Activated T-cell treated with anti-CD3 and anti-CD28 coated beads, Interleukin-2, amount 50 U/mL, for 24 hours (primary cell): Measurements from ENCODE around the gene PMEPA1.
"Not testable (repeated sequence)": the region's sequence is repeated elsewhere in the genome, so short reads cannot be mapped to it uniquely, and the experiment has no call there.

Experiments
- DNase-seq: peaks from one replicate; pipeline ENCODE4 v3.0.0-alpha.2; 2020
- H3K27ac Mint-ChIP-seq: 2 replicates; pipeline ENCODE4 v1.8.0; 2020; ENCODE audit warnings: mild to moderate bottlenecking, mixed read lengths
- H3K27me3 Mint-ChIP-seq: 2 replicates; pipeline ENCODE4 v1.8.0; 2020; ENCODE audit warnings: mixed read lengths
- H3K36me3 Mint-ChIP-seq: 2 replicates; pipeline ENCODE4 v1.8.0; 2020; ENCODE audit warnings: low read depth, mixed read lengths
- H3K4me1 Mint-ChIP-seq: 2 replicates; pipeline ENCODE4 v1.8.0; 2020; ENCODE audit warnings: low read depth, mixed read lengths
- H3K4me3 Mint-ChIP-seq: 2 replicates; pipeline ENCODE4 v1.8.0; 2020; ENCODE audit warnings: mild to moderate bottlenecking, moderate library complexity, mixed read lengths
- H3K9me3 Mint-ChIP-seq: 2 replicates; pipeline ENCODE4 v1.8.0; 2020; ENCODE audit warnings: mixed read lengths

PMEPA1 gene

DNA sequence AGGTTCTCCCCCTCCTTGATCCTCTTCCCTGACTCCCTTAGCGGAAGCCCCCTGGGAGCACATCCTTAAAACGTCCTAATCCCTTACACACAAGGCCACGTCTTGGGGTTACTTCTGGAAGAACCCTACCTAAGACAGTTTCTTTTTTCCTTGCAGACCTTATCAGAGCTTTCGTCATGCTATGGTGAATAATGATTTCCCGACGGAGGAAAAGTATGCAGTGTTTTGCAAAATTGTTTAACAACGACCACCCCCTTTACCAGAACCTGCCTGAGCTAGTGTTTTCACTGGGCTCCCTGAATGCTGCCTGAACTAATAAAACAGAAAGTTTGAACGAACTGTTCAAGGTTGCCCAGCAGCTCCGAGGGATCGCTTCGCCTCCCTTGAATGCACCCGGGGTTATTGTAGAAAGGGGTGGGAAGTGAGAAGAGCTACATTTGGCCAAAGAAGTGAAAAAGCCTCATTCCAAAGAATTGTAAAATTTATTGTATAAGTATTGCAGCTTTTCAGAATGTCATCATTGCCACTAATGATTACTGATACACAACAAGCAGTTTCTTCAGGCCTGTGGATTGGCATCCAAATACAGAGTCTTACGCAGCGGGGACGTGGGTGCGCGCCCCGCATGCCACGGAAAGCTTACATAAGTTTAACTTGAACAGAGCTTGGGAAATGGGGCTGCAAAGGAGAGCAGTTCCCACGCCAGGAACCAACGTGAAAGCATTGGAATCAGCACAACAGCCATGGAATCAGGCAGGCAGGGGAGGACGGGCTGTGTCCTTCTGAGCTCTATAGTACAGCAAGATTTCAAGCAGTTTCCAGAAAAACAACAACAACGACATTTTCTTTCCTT, 61.7 kb downstream of the PMEPA1 start:
- no peak overlapping the region for H3K27ac Mint-ChIP-seq
- H3K4me3 Mint-ChIP-seq, result no peak overlapping the region
- peaks cover 14% of the 10 kb centered on the region for H3K9me3 Mint-ChIP-seq
- H3K4me1 Mint-ChIP-seq, result no peaks in the 10 kb centered on the region
- no peak for DNase-seq
- peaks cover 6% of the 10 kb centered on the region for H3K36me3 Mint-ChIP-seq
- H3K27me3 Mint-ChIP-seq, result no peaks in the 10 kb centered on the region

DNA sequence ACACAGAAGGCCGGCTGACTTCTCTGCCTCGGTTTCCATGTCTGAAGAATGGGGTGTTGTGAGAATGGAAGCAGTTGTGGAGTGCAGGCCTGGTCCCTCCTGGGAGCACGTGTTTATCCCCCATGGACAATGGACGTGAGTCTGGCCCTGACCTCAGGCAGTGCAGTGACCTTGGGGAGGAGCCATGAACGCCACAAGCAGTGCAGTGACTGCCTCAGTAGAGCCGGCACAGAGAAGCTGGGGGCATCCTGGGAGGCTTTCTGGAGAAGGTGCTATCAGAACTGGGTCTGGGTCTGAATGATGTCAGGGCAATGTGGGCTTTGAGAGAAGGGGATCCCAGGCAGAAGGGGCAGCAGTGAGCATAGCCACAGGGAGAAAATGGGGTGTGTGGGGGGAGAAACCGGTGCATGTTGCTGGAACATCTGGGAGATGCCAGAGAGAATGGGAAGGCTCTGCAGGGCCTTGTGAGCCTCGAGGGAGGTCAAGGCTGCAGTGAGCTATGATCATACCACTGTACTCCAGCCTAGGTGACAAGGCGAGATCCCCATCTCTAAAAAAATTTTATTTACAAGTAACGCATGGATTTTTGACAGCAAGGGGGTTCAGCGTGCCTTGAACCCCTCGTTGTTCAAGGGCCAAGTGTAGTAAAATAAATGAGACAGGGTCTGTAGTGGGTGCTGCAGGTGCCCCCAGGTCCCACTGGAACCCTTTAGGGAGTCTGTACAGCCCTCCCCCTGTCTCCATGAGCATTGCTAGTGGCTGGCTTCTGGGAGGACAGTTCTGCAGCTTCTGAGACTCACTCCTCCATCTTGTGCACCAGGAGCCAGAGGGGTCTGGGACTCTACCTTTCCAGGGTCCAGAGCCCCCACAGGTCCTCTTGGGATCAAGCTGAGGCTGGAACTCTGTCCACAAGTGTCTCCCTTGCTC, 62.5 kb downstream of the PMEPA1 start:
- H3K4me1 Mint-ChIP-seq, result no peaks in the 10 kb centered on the region
- peaks cover 4% of the 10 kb centered on the region for H3K36me3 Mint-ChIP-seq
- H3K27me3 Mint-ChIP-seq, result no peaks in the 10 kb centered on the region
- H3K27ac Mint-ChIP-seq, result no peak overlapping the region
- DNase-seq, result no peak
- peaks cover 14% of the 10 kb centered on the region for H3K9me3 Mint-ChIP-seq
- H3K4me3 Mint-ChIP-seq, result no peak overlapping the region

DNA sequence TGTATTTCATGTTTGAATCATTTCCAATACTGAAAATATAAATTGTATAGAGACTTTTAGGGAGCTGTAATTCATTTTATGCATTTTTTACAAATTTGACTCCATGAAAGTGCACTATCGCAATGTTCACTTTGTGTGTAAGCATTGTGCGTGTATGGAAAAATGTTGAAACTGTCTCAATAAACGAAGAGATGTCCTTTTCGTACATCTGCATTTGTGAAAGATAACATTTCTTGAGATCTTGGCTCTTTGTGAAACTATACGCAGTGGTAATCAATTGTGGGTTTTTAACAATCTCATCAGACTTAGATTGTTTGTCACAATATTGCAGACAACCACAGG, 70.9 kb downstream of the PMEPA1 start:
- Mint-ChIP-seq H3K4me1 (peaks cover 10% of the 10 kb centered on the region), H3K27ac (no peak overlapping the region), H3K9me3 (peaks cover 32% of the 10 kb centered on the region), H3K4me3 (no peak overlapping the region), H3K27me3 (no peaks in the 10 kb centered on the region), H3K36me3 (no peaks in the 10 kb centered on the region)
- no peak for DNase-seq

DNA sequence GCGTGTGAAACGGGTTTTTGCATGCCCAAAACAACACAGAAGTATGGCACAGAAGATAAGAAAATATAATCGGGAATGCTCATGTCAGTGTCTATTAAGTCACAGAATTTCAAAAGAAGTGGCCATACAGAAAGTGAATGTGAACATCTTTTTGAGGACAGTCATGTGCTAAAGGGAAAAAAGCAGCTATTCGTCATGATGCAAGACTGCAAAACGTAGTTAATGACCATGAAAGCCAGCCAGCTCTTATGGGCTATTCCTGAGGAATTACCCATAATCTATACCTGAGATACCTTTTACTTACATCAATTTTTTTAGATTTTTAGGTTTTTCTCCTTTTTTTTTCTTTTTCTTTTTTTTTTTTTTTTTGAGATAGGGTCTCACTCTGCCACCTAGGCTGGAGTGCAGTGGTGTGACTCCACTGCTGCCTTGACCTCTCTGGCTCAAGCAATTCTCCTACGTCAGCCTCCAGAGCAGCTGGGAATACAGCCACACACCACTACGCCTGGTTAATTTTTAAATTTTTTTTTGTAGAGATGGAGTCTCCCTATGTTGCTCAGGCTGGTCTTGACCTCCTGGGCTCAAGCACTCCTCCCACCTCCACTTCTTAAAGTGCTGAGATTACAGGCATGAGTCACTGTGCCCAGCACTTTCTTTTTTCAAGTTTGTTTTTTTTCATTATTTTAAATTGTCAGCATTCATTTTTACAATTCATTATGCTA, 71.5 kb downstream of the PMEPA1 start:
- H3K27ac Mint-ChIP-seq, result no peak overlapping the region
- DNase-seq, result no peak
- H3K36me3 Mint-ChIP-seq, result no peaks in the 10 kb centered on the region
- peaks cover 13% of the 10 kb centered on the region for H3K4me1 Mint-ChIP-seq
- H3K4me3 Mint-ChIP-seq, result no peak overlapping the region
- H3K27me3 Mint-ChIP-seq, result no peaks in the 10 kb centered on the region
- H3K9me3 Mint-ChIP-seq, result peaks cover 31% of the 10 kb centered on the region

DNA sequence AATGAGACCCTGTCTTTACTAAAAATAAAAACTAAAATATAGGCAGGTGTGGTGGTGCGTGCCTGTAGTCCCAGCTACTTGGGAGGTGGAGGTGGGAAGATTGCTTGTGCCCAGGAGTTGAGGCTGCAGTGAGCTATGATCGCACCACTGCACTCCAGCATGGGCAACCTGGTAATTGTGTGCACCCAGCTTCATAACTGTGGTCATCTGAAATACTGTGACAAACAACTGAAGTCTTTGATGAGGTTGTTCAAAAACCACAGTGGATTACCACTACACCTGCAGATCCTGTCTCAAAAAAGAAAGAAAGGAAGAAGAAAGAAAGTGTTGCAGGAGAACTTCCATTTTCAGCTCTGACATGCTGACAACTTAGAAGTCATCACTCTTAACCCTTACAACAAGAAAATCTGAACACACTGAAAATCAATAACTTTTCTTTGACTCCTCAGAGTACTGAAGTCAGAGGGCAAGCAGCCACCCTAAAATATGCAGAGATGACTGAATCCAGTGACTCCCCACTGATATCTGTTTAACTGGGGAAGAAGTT, 75.8 kb downstream of the PMEPA1 start:
- Mint-ChIP-seq H3K4me3 (no peak overlapping the region), H3K36me3 (peaks cover 2% of the 10 kb centered on the region), H3K9me3 (peaks cover 36% of the 10 kb centered on the region), H3K27ac (no peak overlapping the region), H3K4me1 (peaks cover 38% of the 10 kb centered on the region), H3K27me3 (no peaks in the 10 kb centered on the region)
- peak; percentile 28 for DNase-seq

DNA sequence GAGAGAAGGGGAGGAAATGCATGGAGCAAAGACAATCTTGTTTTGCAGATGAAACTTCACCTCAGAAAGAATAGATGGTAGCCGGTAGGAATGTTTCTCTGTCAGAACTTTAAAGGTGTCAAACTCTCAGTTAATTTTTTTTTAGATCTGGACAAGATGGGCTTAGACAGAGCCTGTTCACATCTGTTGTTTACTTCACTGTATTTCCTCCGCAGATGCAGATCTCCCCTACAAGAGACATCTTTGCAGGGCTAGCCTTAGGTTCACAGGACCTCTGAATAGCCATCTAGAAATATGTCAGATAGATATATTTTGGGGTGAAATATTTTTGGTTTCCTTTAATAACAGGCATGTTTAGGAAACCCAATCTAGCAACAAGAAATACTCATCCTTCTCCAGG, 77.5 kb downstream of the PMEPA1 start:
- DNase-seq, result no peak
- peaks cover 31% of the 10 kb centered on the region for H3K9me3 Mint-ChIP-seq
- H3K27me3 Mint-ChIP-seq, result no peaks in the 10 kb centered on the region
- H3K36me3 Mint-ChIP-seq, result peaks cover 2% of the 10 kb centered on the region
- H3K4me1 Mint-ChIP-seq, result peaks cover 50% of the 10 kb centered on the region
- no peak overlapping the region for H3K4me3 Mint-ChIP-seq
- H3K27ac Mint-ChIP-seq, result no peak overlapping the region

DNA sequence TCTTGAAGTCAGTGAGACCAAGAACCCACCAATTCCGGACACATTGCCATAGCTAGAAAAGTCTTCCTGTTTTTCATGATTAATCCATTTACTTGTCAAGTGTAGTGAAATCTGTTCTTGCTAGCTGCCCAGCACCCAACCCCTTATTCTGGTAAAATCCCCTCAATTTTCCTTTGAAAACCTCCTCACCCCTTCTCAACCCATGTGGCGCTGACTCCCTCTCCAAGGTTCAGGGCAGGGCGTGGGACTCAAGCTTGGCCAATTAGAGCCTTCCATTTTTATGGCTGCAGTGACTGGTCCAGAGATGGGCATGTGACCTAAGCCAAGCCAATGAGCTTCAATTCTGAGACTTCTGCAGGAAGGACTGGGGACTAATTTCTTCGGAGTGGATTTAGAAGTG, 79.8 kb downstream of the PMEPA1 start:
- H3K4me1 Mint-ChIP-seq, result peaks cover 62% of the 10 kb centered on the region
- peak overlapping the region; percentile 90 for H3K27ac Mint-ChIP-seq
- no peak for DNase-seq
- peak overlapping the region; percentile 80 for H3K4me3 Mint-ChIP-seq
- peaks cover 11% of the 10 kb centered on the region for H3K36me3 Mint-ChIP-seq
- no peaks in the 10 kb centered on the region for H3K27me3 Mint-ChIP-seq
- H3K9me3 Mint-ChIP-seq, result peaks cover 14% of the 10 kb centered on the region

DNA sequence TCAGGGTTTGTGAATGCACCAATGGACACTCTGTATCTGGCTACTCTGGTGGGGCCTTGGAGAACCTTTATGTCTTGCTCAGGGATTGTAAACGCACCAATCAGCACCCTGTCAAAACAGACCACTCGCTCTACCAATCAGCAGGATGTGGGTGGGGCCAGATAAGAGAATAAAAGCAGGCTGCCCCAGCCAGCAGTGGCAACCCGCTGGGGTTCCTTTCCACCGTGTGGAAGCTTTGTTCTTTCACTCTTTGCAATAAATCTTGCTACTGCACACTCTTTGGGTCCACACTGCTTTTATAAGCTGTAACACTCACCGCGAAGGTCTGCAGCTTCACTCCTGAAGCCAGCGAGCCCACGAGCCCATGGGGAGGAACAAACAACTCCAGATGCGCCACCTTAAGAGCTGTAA, 80.3 kb downstream of the PMEPA1 start:
- H3K4me3 Mint-ChIP-seq, result peak overlapping the region; percentile 80
- peak overlapping the region; percentile 90 for H3K27ac Mint-ChIP-seq
- H3K4me1 Mint-ChIP-seq, result peaks cover 58% of the 10 kb centered on the region
- H3K9me3 Mint-ChIP-seq, result peaks cover 14% of the 10 kb centered on the region
- peaks cover 14% of the 10 kb centered on the region for H3K36me3 Mint-ChIP-seq
- DNase-seq, result peak; percentile 61
- H3K27me3 Mint-ChIP-seq, result not testable (repeated sequence)

DNA sequence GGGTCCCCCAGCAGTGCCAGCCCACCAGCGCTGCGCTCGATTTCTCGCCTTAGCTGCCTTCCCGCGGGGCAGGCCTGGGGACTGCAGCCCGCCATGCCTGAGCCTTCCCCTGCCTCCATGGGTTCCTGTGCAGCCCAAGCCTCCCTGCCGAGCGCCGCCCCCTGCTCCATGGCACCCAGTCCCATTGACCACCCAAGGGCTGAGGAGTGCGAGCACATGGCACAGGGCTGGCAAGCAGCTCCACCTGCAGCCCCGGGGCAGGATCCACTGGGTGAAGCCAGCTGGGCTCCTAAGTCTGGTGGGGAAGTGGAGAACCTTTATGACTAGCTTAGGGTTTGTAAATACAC, 80.9 kb downstream of the PMEPA1 start:
- Mint-ChIP-seq H3K27ac (peak overlapping the region; percentile 90), H3K9me3 (peaks cover 14% of the 10 kb centered on the region), H3K4me3 (peak overlapping the region; percentile 80), H3K36me3 (peaks cover 16% of the 10 kb centered on the region), H3K4me1 (peaks cover 52% of the 10 kb centered on the region)
- DNase-seq, H3K27me3 Mint-ChIP-seq: not testable (repeated sequence)

DNA sequence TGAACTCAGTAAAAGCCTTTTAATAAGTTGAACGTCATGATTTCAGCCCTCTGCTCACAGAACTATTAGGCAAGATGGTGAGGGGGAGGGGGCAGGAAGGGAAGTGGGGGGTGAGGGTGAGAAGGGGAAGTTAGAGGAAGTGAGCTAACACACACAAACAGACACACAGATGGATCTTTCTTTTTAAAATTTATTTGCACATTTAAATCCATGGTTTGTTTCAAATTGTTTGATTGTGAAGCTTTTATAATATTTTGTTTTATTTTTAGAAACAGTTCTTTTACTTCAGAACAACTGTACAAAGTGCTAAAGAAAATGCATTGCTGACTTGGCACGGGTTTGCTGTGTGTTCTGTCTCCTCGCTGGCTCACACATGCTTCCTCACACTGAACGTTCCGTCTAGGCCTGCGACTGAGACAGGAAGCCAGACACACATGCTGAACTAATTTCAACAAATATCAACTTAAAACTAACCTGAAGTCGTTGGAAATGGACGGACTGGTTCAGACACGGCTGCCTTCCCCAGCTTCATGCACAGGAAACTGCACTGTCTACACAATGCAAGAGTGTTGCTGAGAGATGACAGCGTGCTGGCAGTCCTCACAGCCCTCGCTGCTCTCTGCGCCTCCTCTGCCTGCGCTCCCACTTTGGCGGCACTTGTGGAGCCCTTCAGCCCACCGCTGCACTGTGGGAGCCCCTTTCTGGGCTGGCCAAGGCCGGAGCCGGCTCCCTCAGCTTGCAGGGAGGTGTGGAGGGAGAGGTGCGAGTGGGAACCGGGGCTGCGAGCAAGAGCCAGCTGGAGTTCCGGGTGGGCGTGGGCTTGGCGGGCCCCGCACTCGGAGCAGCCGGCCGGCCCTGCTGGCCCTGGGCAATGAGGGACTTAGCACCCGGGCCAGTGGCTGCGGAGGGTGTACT, 81.5 kb downstream of the PMEPA1 start:
- Mint-ChIP-seq H3K27me3 (no peaks in the 10 kb centered on the region), H3K36me3 (peaks cover 16% of the 10 kb centered on the region), H3K4me1 (peaks cover 48% of the 10 kb centered on the region), H3K27ac (peak overlapping the region; percentile 96), H3K4me3 (peak overlapping the region; percentile 77), H3K9me3 (peaks cover 12% of the 10 kb centered on the region)
- DNase-seq, result peak; percentile 62

DNA sequence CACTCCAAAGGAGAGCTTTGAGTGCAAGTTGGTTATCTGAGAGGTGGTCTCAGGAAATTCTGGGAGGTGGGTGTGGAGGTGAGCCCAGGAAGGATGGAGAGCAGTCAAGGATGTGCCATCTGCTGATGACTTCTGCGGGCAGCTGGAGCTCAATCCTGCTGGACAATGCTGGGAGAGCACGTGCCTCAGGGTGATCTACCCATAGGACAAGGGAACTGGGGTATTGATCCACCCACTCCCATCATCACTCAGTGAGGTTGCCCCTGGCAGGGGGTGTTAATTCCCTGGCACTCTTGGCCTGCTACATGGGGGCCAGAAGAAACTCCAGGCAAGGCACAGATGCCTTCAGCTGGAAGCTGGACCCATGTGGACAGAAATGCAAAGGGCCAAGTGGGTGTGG, 82.5 kb downstream of the PMEPA1 start:
- H3K4me3 Mint-ChIP-seq, result peak overlapping the region; percentile 77
- H3K4me1 Mint-ChIP-seq, result peaks cover 52% of the 10 kb centered on the region
- no peak for DNase-seq
- peak overlapping the region; percentile 60 for H3K27ac Mint-ChIP-seq
- no peaks in the 10 kb centered on the region for H3K27me3 Mint-ChIP-seq
- H3K9me3 Mint-ChIP-seq, result peaks cover 10% of the 10 kb centered on the region
- peaks cover 16% of the 10 kb centered on the region for H3K36me3 Mint-ChIP-seq

DNA sequence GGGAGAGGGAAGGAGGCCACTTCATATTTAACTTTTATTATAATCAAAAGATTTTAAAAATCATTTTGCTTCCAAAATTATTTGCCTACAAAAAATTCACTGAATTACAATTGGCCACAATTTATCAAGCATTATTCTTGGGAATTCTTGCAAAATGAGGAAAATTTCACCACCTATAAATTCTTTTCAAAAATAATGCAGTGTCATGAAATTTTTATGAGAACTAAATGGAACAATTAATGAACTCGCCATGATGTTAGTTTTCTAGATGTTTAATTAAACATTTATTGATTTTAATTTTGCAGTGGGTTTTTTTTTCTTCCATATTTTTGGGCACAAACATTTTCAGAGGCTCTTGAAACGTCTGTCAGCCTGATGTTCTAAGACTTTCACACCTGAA, 83.8 kb downstream of the PMEPA1 start:
- H3K4me1 Mint-ChIP-seq, result peaks cover 62% of the 10 kb centered on the region
- peaks cover 16% of the 10 kb centered on the region for H3K36me3 Mint-ChIP-seq
- H3K27me3 Mint-ChIP-seq, result no peaks in the 10 kb centered on the region
- H3K9me3 Mint-ChIP-seq, result peaks cover 10% of the 10 kb centered on the region
- no peak overlapping the region for H3K4me3 Mint-ChIP-seq
- no peak for DNase-seq
- H3K27ac Mint-ChIP-seq, result no peak overlapping the region

DNA sequence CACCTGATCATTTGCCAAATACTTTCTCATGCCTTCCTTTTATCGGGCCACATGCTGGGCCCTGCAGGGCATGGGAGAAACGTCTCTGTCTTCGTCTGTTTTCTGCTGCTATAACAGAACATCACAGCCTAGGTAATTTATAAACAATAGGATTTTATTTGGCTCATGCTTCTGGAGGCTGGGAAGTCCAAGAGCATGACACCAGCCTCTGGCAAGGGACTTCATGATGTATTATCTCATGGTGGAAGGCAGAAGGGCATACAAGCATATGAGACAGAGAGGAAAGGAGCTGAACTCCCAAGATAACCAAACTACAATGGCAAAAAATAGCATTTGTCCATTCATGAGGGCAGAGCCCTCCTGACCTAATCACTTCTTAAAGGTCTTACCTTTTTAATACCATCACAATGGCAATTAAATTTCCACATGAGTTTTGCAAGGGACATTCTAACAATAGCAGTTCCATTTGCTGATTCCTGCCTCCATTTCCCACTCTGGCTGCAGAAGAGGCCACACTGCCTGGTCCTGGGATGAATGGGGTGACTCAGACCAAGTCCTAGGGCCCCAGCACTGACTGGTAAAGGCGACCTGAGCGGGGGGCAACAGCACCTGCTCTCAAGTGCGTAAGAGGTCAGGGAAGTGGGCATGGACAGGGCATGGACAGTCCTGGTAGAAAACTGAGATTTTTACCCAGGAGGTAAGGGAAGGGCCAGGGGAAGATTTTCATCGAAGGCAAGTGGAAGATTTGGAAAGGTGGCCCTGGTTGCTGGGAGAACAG, 84.4 kb downstream of the PMEPA1 start:
- Mint-ChIP-seq H3K4me1 (peaks cover 65% of the 10 kb centered on the region), H3K36me3 (peaks cover 16% of the 10 kb centered on the region), H3K4me3 (no peak overlapping the region), H3K9me3 (peaks cover 10% of the 10 kb centered on the region), H3K27ac (no peak overlapping the region), H3K27me3 (no peaks in the 10 kb centered on the region)
- DNase-seq, result no peak
